MCF 10A (cell line): ENCODE results near the gene COL25A1. TPM values are rescaled to one million over a fixed set of nuclear protein-coding genes. Genes with fewer than 3 reads are reported as not detected.

ENCODE experiments used
- BruUV-seq: library from RNA; stranded (reverse); fragments of 400-500 nt; replicated peaks from 2 replicates; lab custom pipeline; 2021; lab: Mats Ljungman, UMichigan
- CTCF ChIA-PET: fragments of 300-600 bp; sonication (Branson Sonifier 250); formaldehyde crosslinking; extraction: SDS; loops from one replicate; lab custom pipeline; 2021; ENCODE audit warnings: antibody characterized with exemption, inconsistent platforms; lab: Yijun Ruan, JAX
- POLR2A ChIA-PET: fragments of 300-600, 350-650 bp; sonication (Branson Sonifier 250); formaldehyde crosslinking; extraction: SDS; loops from one replicate; lab custom pipeline; 2020; ENCODE audit warnings: antibody characterized with exemption, inconsistent platforms; lab: Yijun Ruan, JAX
- DNase-seq: peaks from one replicate; pipeline ENCODE4 v3.0.0-alpha.2; 2018; ENCODE audit not compliant: unreplicated experiment
- H3K27ac Mint-ChIP-seq: one replicate; pipeline ENCODE4 v1.8.0; 2022; ENCODE audit warnings: mild to moderate bottlenecking, low read depth, mixed read lengths; ENCODE audit not compliant: unreplicated experiment
- H3K27me3 Mint-ChIP-seq: one replicate; pipeline ENCODE4 v1.8.0; 2022; ENCODE audit warnings: mixed read lengths; ENCODE audit not compliant: insufficient read depth, unreplicated experiment
- H3K36me3 Mint-ChIP-seq: one replicate; pipeline ENCODE4 v1.8.0; 2022; ENCODE audit warnings: mild to moderate bottlenecking, moderate library complexity, mixed read lengths; ENCODE audit not compliant: insufficient read depth, unreplicated experiment
- H3K4me1 Mint-ChIP-seq: one replicate; pipeline ENCODE4 v1.8.0; 2022; ENCODE audit warnings: mixed read lengths; ENCODE audit not compliant: insufficient read depth, unreplicated experiment
- H3K4me3 Mint-ChIP-seq: one replicate; pipeline ENCODE4 v1.8.0; 2022; ENCODE audit warnings: mild to moderate bottlenecking, moderate library complexity, mixed read lengths; ENCODE audit not compliant: unreplicated experiment
- H3K9me3 Mint-ChIP-seq: one replicate; pipeline ENCODE4 v1.8.0; 2022; ENCODE audit warnings: mixed read lengths; ENCODE audit not compliant: unreplicated experiment
- CTCF ChIP-seq: fragments of 200-600 bp; IDR thresholded peaks from one replicate; pipeline ENCODE4 v1.8.0; 2022; ENCODE audit warnings: antibody characterized with exemption, mild to moderate bottlenecking; ENCODE audit not compliant: unreplicated experiment
- intact Hi-C: fragments of 100-400 bp; cut with micrococcal nuclease; formaldehyde crosslinking; loops from 2 replicates; pipeline ENCODE4 v1.14.1; 2022
- total RNA-seq: library from RNA; stranded (reverse); gene quantifications from 2 replicates; pipeline ENCODE4 v1.2.3, GENCODE V29; 2022

COL25A1 gene
- total RNA-seq, 1 experiment from 2014 or later, result not detected

- Mint-ChIP-seq H3K4me3 (no peak overlapping the region), H3K27me3 (no peaks in the 10 kb centered on the region), H3K36me3 (no peaks in the 10 kb centered on the region), H3K4me1 (peaks cover 16% of the 10 kb centered on the region), H3K27ac (no peak overlapping the region), H3K9me3 (no peaks in the 10 kb centered on the region)
- TF ChIP-seq CTCF, result no peak
- POLR2A ChIA-PET, result no interaction called here
- intact Hi-C loops, result no loop called here
- DNase-seq, result no peak
- CTCF ChIA-PET, result no interaction called here
- BruUV-seq, result no TSS peak
Measured at GRCh38 chr4:109007976-109008375, 294.5 kb downstream of the COL25A1 start.

GRCh38 chr4:109005523-109005922 lies 296.9 kb downstream of the COL25A1 start:
- CTCF ChIA-PET, result no interaction called here
- Mint-ChIP-seq H3K4me3 (no peak overlapping the region), H3K27ac (peak overlapping the region; percentile 1), H3K4me1 (peaks cover 16% of the 10 kb centered on the region), H3K9me3 (no peaks in the 10 kb centered on the region), H3K36me3 (no peaks in the 10 kb centered on the region), H3K27me3 (no peaks in the 10 kb centered on the region)
- POLR2A ChIA-PET, result interaction anchor here (0.5 kb wide), 1 partner anchor 24 kb away, joined by 3 read pairs; no protein-coding TSS in a partner anchor
- no TSS peak for BruUV-seq
- TF ChIP-seq CTCF, result no peak
- intact Hi-C loops, result no loop called here
- DNase-seq, result peak; percentile 53

- Mint-ChIP-seq H3K27me3 (no peaks in the 10 kb centered on the region), H3K36me3 (no peaks in the 10 kb centered on the region), H3K4me1 (peaks cover 10% of the 10 kb centered on the region), H3K27ac (no peak overlapping the region), H3K9me3 (no peaks in the 10 kb centered on the region), H3K4me3 (no peak overlapping the region)
- no peak for TF ChIP-seq CTCF
- CTCF ChIA-PET, result no interaction called here
- no peak for DNase-seq
- intact Hi-C loops, result no loop called here
- no TSS peak for BruUV-seq
- POLR2A ChIA-PET, result no interaction called here
Measured at GRCh38 chr4:109004418-109004817, 298.0 kb downstream of the COL25A1 start.

GRCh38 chr4:109003964-109004363 lies 298.5 kb downstream of the COL25A1 start:
- intact Hi-C loops, result no loop called here
- H3K27ac Mint-ChIP-seq, result no peak overlapping the region
- H3K36me3 Mint-ChIP-seq, result no peaks in the 10 kb centered on the region

More at GRCh38 chr4:109003964-109004363, 298.5 kb downstream of the COL25A1 start:
- no peaks in the 10 kb centered on the region for H3K27me3 Mint-ChIP-seq
- peaks cover 7% of the 10 kb centered on the region for H3K4me1 Mint-ChIP-seq
- no peak for TF ChIP-seq CTCF
- no peak for DNase-seq
- no TSS peak for BruUV-seq
- POLR2A ChIA-PET, result no interaction called here
- CTCF ChIA-PET, result no interaction called here
- no peaks in the 10 kb centered on the region for H3K9me3 Mint-ChIP-seq
- no peak overlapping the region for H3K4me3 Mint-ChIP-seq
